T-helper 1 cell treated with Interleukin-12 subunit alpha and Interleukin-12 subunit beta and Interleukin-4 antibody, amounts not matched to agents 30 ng/mL and 1 ng/mL, for 36 hours (primary cell): ENCODE data around the gene CDH23. TPM values are rescaled to one million over a fixed set of nuclear protein-coding genes. Genes with fewer than 3 reads are reported as not detected.

Experiments
- intact Hi-C: fragments of 100-400 bp; cut with micrococcal nuclease; formaldehyde crosslinking; loops from one replicate; pipeline ENCODE4 v1.15.1; 2024
- total RNA-seq: library from RNA; stranded (reverse); gene quantifications from 2 replicates; pipeline ENCODE4 v1.2.3, GENCODE V29; 2022

The CDH23 gene
- total RNA-seq, 1 donor from 2014 or later: 1.3 TPM

GRCh38 chr10:71715860-71716259 is 319.1 kb downstream of the CDH23 start:
- intact Hi-C loops: no loop called here

GRCh38 chr10:71716426-71716825 is 319.7 kb downstream of the CDH23 start:
- intact Hi-C loops: no loop called here

GRCh38 chr10:71717056-71717455 is 320.3 kb downstream of the CDH23 start:
- intact Hi-C loops: no loop called here

- intact Hi-C loops: no loop called here
These were observed 320.8 kb downstream of the CDH23 start for GRCh38 chr10:71717551-71717951.

GRCh38 chr10:71718165-71718698 is 321.5 kb downstream of the CDH23 start:
- intact Hi-C loops: no loop called here

GRCh38 chr10:71719042-71719441 is 322.3 kb downstream of the CDH23 start:
- intact Hi-C loops: no loop called here

- intact Hi-C loops: no loop called here
These were observed 322.9 kb downstream of the CDH23 start, which contains the start of gene C10orf105 for GRCh38 chr10:71719464-71720201. Gene C10orf105 (minus strand): TSS chr10:71719778. CDS start chr10:71716337, 3,441 bp downstream.

GRCh38 chr10:71720288-71720687 is 323.6 kb downstream of the CDH23 start:
- intact Hi-C loops: no loop called here

- intact Hi-C loops: no loop called here
These were observed 324.6 kb downstream of the CDH23 start for GRCh38 chr10:71721313-71721712.

GRCh38 chr10:71722849-71723248 is 326.1 kb downstream of the CDH23 start:
- intact Hi-C loops: no loop called here

GRCh38 chr10:71723311-71723710 is 326.6 kb downstream of the CDH23 start:
- intact Hi-C loops: no loop called here

- intact Hi-C loops: no loop called here
These were observed 327.8 kb downstream of the CDH23 start for GRCh38 chr10:71724539-71724938.

- intact Hi-C loops: no loop called here
These were observed 328.5 kb downstream of the CDH23 start for GRCh38 chr10:71725249-71725648.

GRCh38 chr10:71725998-71726579 is 329.4 kb downstream of the CDH23 start:
- intact Hi-C loops: loop anchor here (1.0 kb wide), 2 partner anchors 47 to 86 kb away; partner anchors contain the start of gene VSIR

- intact Hi-C loops: loop anchor here (1.0 kb wide), 9 partner anchors 10 to 125 kb away; partner anchors contain the start of genes PSAP and VSIR
These were observed 329.9 kb downstream of the CDH23 start for GRCh38 chr10:71726580-71727104.

- intact Hi-C loops: loop anchor here (1.0 kb wide), 7 partner anchors 9 to 124 kb away; partner anchors contain the start of gene PSAP
These were observed 330.5 kb downstream of the CDH23 start for GRCh38 chr10:71727105-71727737.

- intact Hi-C loops: loop anchor here (1.0 kb wide), 7 partner anchors 8 to 123 kb away; partner anchors contain the start of gene PSAP
These were observed 331.3 kb downstream of the CDH23 start for GRCh38 chr10:71727738-71728737.

- intact Hi-C loops: no loop called here
These were observed 332.5 kb downstream of the CDH23 start for GRCh38 chr10:71729161-71729636.

- intact Hi-C loops: no loop called here
These were observed 335.1 kb downstream of the CDH23 start for GRCh38 chr10:71731791-71732190.

GRCh38 chr10:71734797-71735196 is 338.1 kb downstream of the CDH23 start:
- intact Hi-C loops: no loop called here
